H1 (cell line): ENCODE data around the gene CD180.

Source experiments
- CTCF ChIP-seq, 3 experiments: IDR thresholded peaks; 1 replicate in 2 of 3; 2 replicates in 1 of 3; pipeline versions ENCODE4 v1.5.1 to v1.6.1; 2011; ENCODE audit warnings: low read length in 3 of 3, mild to moderate bottlenecking in 3 of 3, inconsistent platforms in 2 of 3, low read depth in 1 of 3, moderate library complexity in 1 of 3; ENCODE audit not compliant: insufficient read depth in 1 of 3; ENCODE audit errors: control extremely low read depth in 1 of 3
- EGR1 ChIP-seq: IDR thresholded peaks from 2 replicates; pipeline ENCODE4 v1.6.1; 2011; ENCODE audit warnings: low read depth, low read length, borderline replicate concordance
- KDM5A ChIP-seq: fragments of 200-600 bp; IDR thresholded peaks from 2 replicates; pipeline ENCODE4 v1.7.1; 2012; ENCODE audit warnings: mild to moderate bottlenecking, low read length, inconsistent platforms, mixed read lengths
- RAD21 ChIP-seq, 2 experiments: IDR thresholded peaks in 1 of 2; conservative IDR thresholded peaks in 1 of 2; 2 replicates each; pipeline ENCODE4 v1.6.1; 2011; ENCODE audit warnings: low read depth in 2 of 2, low read length in 2 of 2, improper control_type of control experiment in 1 of 2, inconsistent platforms in 1 of 2, mild to moderate bottlenecking in 1 of 2, moderate library complexity in 1 of 2
- YY1 ChIP-seq: IDR thresholded peaks from 2 replicates; pipeline ENCODE4 v1.6.1; 2011; ENCODE audit warnings: low read depth, mild to moderate bottlenecking, low read length

- TF ChIP-seq CTCF (IDR thresholded peaks at IDR 0.05; ENCODE audit: control extremely low read depth in 1 of 3, insufficient read depth in 1 of 3, low read depth in 1 of 3, low read length in 3 of 3) (no peak), KDM5A (no peak), YY1 (no peak), RAD21 (IDR thresholded peaks at IDR 0.05 in 1 of 2, conservative IDR thresholded peaks at IDR 0.05 in 1 of 2; ENCODE audit: low read depth in 2 of 2, low read length in 2 of 2) (no peak), EGR1 (no peak)
Measured at GRCh38 chr5:67222243-67223025, 25.8 kb upstream of the CD180 start.
